IMR-90 (cell line): Measurements from ENCODE around the gene TMEM82. TPM values are rescaled to one million over a fixed set of nuclear protein-coding genes. Genes with fewer than 3 reads are reported as not detected.

ENCODE experiments used
- ATAC-seq: fragments of 200-7000 bp; cut with Tn5 transposase; 2 replicates; pipeline ENCODE4 v1.9.1; 2020; ENCODE audit warnings: low read depth, mild to moderate bottlenecking, moderate library complexity
- BruUV-seq: library from RNA; stranded (reverse); fragments of 400-500 nt; replicated peaks from 2 replicates; lab custom pipeline; 2021; lab: Mats Ljungman, UMichigan
- CTCF ChIA-PET: fragments of 300-600 bp; formaldehyde crosslinking; extraction: SDS; loops from one replicate; lab custom pipeline; 2021; ENCODE audit warnings: antibody characterized with exemption; lab: Yijun Ruan, JAX
- POLR2A ChIA-PET: fragments of 300-600 bp; sonication (Branson Sonifier 250); formaldehyde crosslinking; loops from one replicate; lab custom pipeline; 2022; ENCODE audit warnings: antibody characterized with exemption; ENCODE audit not compliant: unreplicated experiment; lab: Charles Lee
- DNase-seq: peaks from one replicate; pipeline ENCODE4 v3.0.0; 2013
- H2AFZ ChIP-seq: replicated peaks from 2 replicates; pipeline ENCODE3; 2013; ENCODE audit warnings: low read length, mild to moderate bottlenecking; ENCODE audit not compliant: poor library complexity
- H2AK5ac ChIP-seq: 2 replicates; pipeline ENCODE4 v1.6.1; 2013; ENCODE audit warnings: low read depth, low read length, inconsistent platforms
- H2AK9ac ChIP-seq: replicated peaks from 2 replicates; pipeline ENCODE3; 2013; ENCODE audit warnings: mild to moderate bottlenecking, low read depth, low read length, moderate library complexity; ENCODE audit not compliant: poor library complexity
- H2BK120ac ChIP-seq: 2 replicates; pipeline ENCODE4 v1.6.1; 2013; ENCODE audit warnings: low read depth, low read length, inconsistent platforms
- H2BK15ac ChIP-seq: 3 replicates; pipeline ENCODE4 v1.6.1; 2013; ENCODE audit warnings: low read depth, low read length, inconsistent platforms
- H2BK20ac ChIP-seq: 2 replicates; pipeline ENCODE4 v1.6.1; 2013; ENCODE audit warnings: low read depth, mild to moderate bottlenecking, inconsistent platforms, low read length, moderate library complexity
- H2BK5ac ChIP-seq: 2 replicates; pipeline ENCODE4 v1.6.1; 2013; ENCODE audit warnings: mild to moderate bottlenecking, low read depth, low read length, inconsistent platforms; ENCODE audit not compliant: poor library complexity, severe bottlenecking
- H3K14ac ChIP-seq: replicated peaks from 2 replicates; pipeline ENCODE4 v1.6.1; 2013; ENCODE audit warnings: low read depth, low read length, inconsistent platforms
- H3K18ac ChIP-seq: 2 replicates; pipeline ENCODE4 v1.6.1; 2013; ENCODE audit warnings: low read depth, low read length, control low read depth
- H3K23ac ChIP-seq: 2 replicates; pipeline ENCODE4 v1.6.1; 2013; ENCODE audit warnings: low read depth, low read length, inconsistent platforms
- H3K27ac ChIP-seq: 2 replicates; pipeline ENCODE4 v1.5.1; 2013; ENCODE audit warnings: mild to moderate bottlenecking, control low read depth, low read length; ENCODE audit not compliant: insufficient read depth
- H3K27me3 ChIP-seq: 2 replicates; pipeline ENCODE4 v1.6.1; 2013; ENCODE audit warnings: low read length; ENCODE audit not compliant: control insufficient read depth, insufficient read depth
- H3K36me3 ChIP-seq: 2 replicates; pipeline ENCODE4 v1.6.1; 2013; ENCODE audit warnings: low read length, mixed read lengths; ENCODE audit not compliant: control insufficient read depth, insufficient read depth
- H3K4ac ChIP-seq: 2 replicates; pipeline ENCODE4 v1.6.1; 2013; ENCODE audit warnings: low read depth, low read length, inconsistent platforms
- H3K4me1 ChIP-seq: 2 replicates; pipeline ENCODE4 v1.6.1; 2013; ENCODE audit warnings: low read length, mixed read lengths; ENCODE audit not compliant: control insufficient read depth, insufficient read depth
- H3K4me2 ChIP-seq: 2 replicates; pipeline ENCODE4 v1.6.1; 2013; ENCODE audit warnings: low read depth, mild to moderate bottlenecking, control low read depth, low read length, moderate library complexity
- H3K4me3 ChIP-seq: 2 replicates; pipeline ENCODE4 v1.5.1; 2013; ENCODE audit warnings: low read depth, mild to moderate bottlenecking, control low read depth, low read length, moderate library complexity; ENCODE audit not compliant: insufficient read depth
- H3K56ac ChIP-seq: 2 replicates; pipeline ENCODE4 v1.6.1; 2013; ENCODE audit warnings: low read length, inconsistent platforms; ENCODE audit not compliant: insufficient read depth; ENCODE audit errors: extremely low read depth
- H3K79me1 ChIP-seq, 2 experiments: 2 replicates each; pipeline ENCODE4 v1.6.1; 2013; ENCODE audit warnings: low read length in 2 of 2, inconsistent platforms in 1 of 2, low read depth in 1 of 2
- H3K9ac ChIP-seq: 2 replicates; pipeline ENCODE4 v1.6.1; 2013; ENCODE audit warnings: low read depth, low read length, control low read depth
- H3K9me1 ChIP-seq: 2 replicates; pipeline ENCODE4 v1.6.1; 2013; ENCODE audit warnings: low read length, inconsistent platforms; ENCODE audit not compliant: insufficient read depth
- H3K9me3 ChIP-seq: 2 replicates; pipeline ENCODE4 v1.6.1; 2013; ENCODE audit warnings: low read length; ENCODE audit not compliant: control insufficient read depth, insufficient read depth
- H4K20me1 ChIP-seq: 2 replicates; pipeline ENCODE4 v1.6.1; 2013; ENCODE audit warnings: low read length, inconsistent platforms; ENCODE audit not compliant: insufficient read depth
- H4K5ac ChIP-seq: 2 replicates; pipeline ENCODE4 v1.6.1; 2013; ENCODE audit warnings: mild to moderate bottlenecking, low read depth, low read length, control low read depth
- H4K8ac ChIP-seq, 2 experiments: 2 replicates each; pipeline ENCODE4 v1.6.1; 2013; ENCODE audit warnings: low read depth in 2 of 2, low read length in 2 of 2, control low read depth in 1 of 2, inconsistent platforms in 1 of 2
- H4K91ac ChIP-seq: 2 replicates; pipeline ENCODE4 v1.6.1; 2013; ENCODE audit warnings: low read depth, low read length, inconsistent platforms; ENCODE audit not compliant: insufficient read depth
- BHLHE40 ChIP-seq: fragments of 150-350 bp; IDR thresholded peaks from 2 replicates; pipeline ENCODE4 v1.6.1; 2016; ENCODE audit warnings: mild to moderate bottlenecking, low read depth, low read length
- CTCF ChIP-seq: conservative IDR thresholded peaks from 2 replicates; pipeline ENCODE4 v1.5.1; 2012; ENCODE audit warnings: mild to moderate bottlenecking, low read depth, low read length, improper control_type of control experiment
- ELK1 ChIP-seq: fragments of 150-350 bp; IDR thresholded peaks from 2 replicates; pipeline ENCODE4 v1.6.1; 2016; ENCODE audit warnings: low read depth, mild to moderate bottlenecking, low read length, moderate library complexity, borderline replicate concordance
- FOS ChIP-seq: fragments of 150-350 bp; IDR thresholded peaks from 2 replicates; pipeline ENCODE4 v1.6.1; 2016; ENCODE audit warnings: low read depth, low read length
- MAFK ChIP-seq: IDR thresholded peaks from 2 replicates; pipeline ENCODE4 v1.6.1; 2012; ENCODE audit warnings: low read depth, low read length, improper control_type of control experiment
- MAZ ChIP-seq: IDR thresholded peaks from 2 replicates; pipeline ENCODE4 v1.6.1; 2012; ENCODE audit warnings: low read depth, mild to moderate bottlenecking, low read length, improper control_type of control experiment, moderate library complexity, borderline replicate concordance
- MXI1 ChIP-seq: IDR thresholded peaks from 2 replicates; pipeline ENCODE4 v1.6.1; 2012; ENCODE audit warnings: low read depth, mild to moderate bottlenecking, low read length, moderate library complexity, borderline replicate concordance
- NFE2L2 ChIP-seq: fragments of 150-350 bp; IDR thresholded peaks from 2 replicates; pipeline ENCODE4 v1.6.1; 2016; ENCODE audit warnings: low read depth, mild to moderate bottlenecking, low read length
- POLR2A ChIP-seq: IDR thresholded peaks from 2 replicates; pipeline ENCODE4 v1.6.1; 2012; ENCODE audit warnings: mild to moderate bottlenecking, low read depth, low read length
- RAD21 ChIP-seq: IDR thresholded peaks from 2 replicates; pipeline ENCODE4 v1.6.1; 2012; ENCODE audit warnings: low read length, improper control_type of control experiment
- RFX5 ChIP-seq: IDR thresholded peaks from 2 replicates; pipeline ENCODE4 v1.8.0; 2012; ENCODE audit warnings: low read depth, mild to moderate bottlenecking, low read length, moderate library complexity
- SMC3 ChIP-seq: fragments of 150-350 bp; IDR thresholded peaks from 2 replicates; pipeline ENCODE4 v1.6.1; 2016; ENCODE audit warnings: low read depth, mild to moderate bottlenecking, antibody characterized with exemption, low read length, moderate library complexity
- WGBS, 2 experiments: methylation state at CpG; one replicate each; pipeline versions ENCODE4 v1.1.5 to v1.1.7; 2013; ENCODE audit warnings: missing lambda C conversion rate in 2 of 2; ENCODE audit not compliant: insufficient read length in 1 of 2; ENCODE audit errors: extremely low coverage in 2 of 2; 5-methylcytosine and 5-hydroxymethylcytosine counted together
- dilution Hi-C: fragments of 300-500 bp; cut with HindIII; formaldehyde crosslinking; loops from one replicate; pipeline ENCODE4 v1.14.3; 2018; ENCODE audit warnings: low sequenced_read_pairs; ENCODE audit not compliant: unreplicated experiment
- in situ Hi-C: fragments of 300-500 bp; cut with MboI; formaldehyde crosslinking; loops from 3 replicates; pipeline ENCODE4 v1.14.3; 2019; ENCODE audit warnings: low sequenced_read_pairs, inconsistent platforms, mixed read lengths
- intact Hi-C: fragments of 100-400 bp; cut with micrococcal nuclease; formaldehyde crosslinking; loops from 2 replicates; pipeline ENCODE4 v1.10.0; 2022
- polyA plus RNA-seq, 3 experiments: library from polyadenylated mRNA; depleted of rRNA; stranded (reverse); fragments of >200 nt; gene quantifications; 2 replicates each; pipeline ENCODE4 v1.2.3, GENCODE V29; 2012; ENCODE audit warnings: low replicate concordance in 1 of 3
- total RNA-seq: library from RNA; depleted of rRNA; stranded (reverse); fragments of >200 nt; gene quantifications from 2 replicates; pipeline ENCODE4 v1.2.3, GENCODE V29; 2012

The TMEM82 gene
- total and polyA plus RNA-seq, 2 of the 4 experiments (the other 2 are of a cell fraction): not detected

- TF ChIP-seq MXI1: no peak
- TF ChIP-seq ELK1: no peak
- TF ChIP-seq SMC3: no peak
- TF ChIP-seq POLR2A: no peak
- TF ChIP-seq RFX5: no peak
- no peak for TF ChIP-seq MAFK
- no peak for TF ChIP-seq RAD21
- no peak for TF ChIP-seq FOS
- TF ChIP-seq NFE2L2: no peak
- TF ChIP-seq CTCF: no peak
- no peak for TF ChIP-seq BHLHE40
- TF ChIP-seq MAZ: no peak
- in situ Hi-C loops (no loop called here), dilution Hi-C loops (no loop called here), intact Hi-C loops (no loop called here)
- Histone ChIP-seq H3K4me3 (no peak overlapping the region), H3K4me1 (no peaks in the 10 kb centered on the region), H3K18ac (no peak overlapping the region), H4K91ac (no peak overlapping the region), H3K36me3 (peaks cover 63% of the 10 kb centered on the region), H2BK20ac (no peak overlapping the region), H3K14ac (no peak overlapping the region), H2AFZ (peak overlapping the region; percentile 43), H3K23ac (no peak overlapping the region), H3K79me1 (no peaks in the 10 kb centered on the region; a peak in 2 of 4 replicates), H3K4me2 (no peak overlapping the region), H4K5ac (no peak overlapping the region), H4K8ac (no peak overlapping the region), H3K27me3 (no peaks in the 10 kb centered on the region), H3K27ac (no peak overlapping the region), H2AK5ac (no peak overlapping the region), H3K56ac (no peak overlapping the region), H3K9ac (no peak overlapping the region), H3K9me1 (no peaks in the 10 kb centered on the region), H4K20me1 (no peaks in the 10 kb centered on the region; the same call in 1 of the 2 replicates), H2BK15ac (no peak overlapping the region), H2AK9ac (no peak overlapping the region), H2BK5ac (no peak overlapping the region), H3K4ac (no peak overlapping the region), H3K9me3 (no peaks in the 10 kb centered on the region), H2BK120ac (no peak overlapping the region)
- 80% methylated on average over 1 of the region's 11 CpGs; no CpG with 5 or more reads in 1 of the 2 experiments for WGBS, 2 experiments
- DNase-seq: no peak
- CTCF ChIA-PET: no interaction called here
- POLR2A ChIA-PET: no interaction called here
- BruUV-seq: no TSS peak
- ATAC-seq: no peak
Measured at GRCh38 chr1:15733218-15733725, 9.0 kb upstream of the TMEM82 start.
